Psoas muscle (tissue), 8 donors: ENCODE results near the gene ABHD15. TPM values are rescaled to one million over a fixed set of nuclear protein-coding genes. Genes with fewer than 3 reads are reported as not detected.

Source experiments
- ATAC-seq, 4 donors: fragments of 200-7000 bp; cut with Tn5 transposase; one replicate each; pipeline ENCODE4 v1.9.1; 2020; ENCODE audit warnings: moderate library complexity in 3 of 4, mild to moderate bottlenecking in 2 of 4
- DNase-seq, 2 donors: peaks; one replicate each; pipeline ENCODE4 v3.0.0-alpha.2; 2020
- H3K27ac ChIP-seq: fragments of 200-600 bp; one replicate; pipeline ENCODE4 v1.8.0; 2022
- H3K27me3 ChIP-seq, 3 donors: fragments of 200-600 bp in 1 of 3; one replicate each; pipeline versions ENCODE4 v1.6.1 to v1.8.0; 2013 to 2022; ENCODE audit warnings: low read length in 2 of 3, mild to moderate bottlenecking in 2 of 3, moderate library complexity in 1 of 3; ENCODE audit not compliant: insufficient read depth in 3 of 3
- H3K36me3 ChIP-seq, 2 donors: fragments of 200-600 bp in 1 of 2; one replicate each; pipeline versions ENCODE4 v1.6.1 to v1.8.0; 2013 to 2022; ENCODE audit warnings: low read depth in 1 of 2, mild to moderate bottlenecking in 1 of 2, moderate library complexity in 1 of 2; ENCODE audit not compliant: insufficient read depth in 1 of 2
- H3K4me1 ChIP-seq: fragments of 200-600 bp; one replicate; pipeline ENCODE4 v1.8.0; 2022
- H3K4me3 ChIP-seq: fragments of 200-600 bp; one replicate; pipeline ENCODE4 v1.8.0; 2022; ENCODE audit warnings: mild to moderate bottlenecking
- H3K9me3 ChIP-seq: fragments of 200-600 bp; one replicate; pipeline ENCODE4 v1.8.0; 2022
- WGBS, 3 donors: extraction: QIAGEN DNeasy Blood & Tissue Kit; methylation state at CpG; one replicate each; pipeline versions ENCODE4 v1.1.6 to v1.1.7; 2013; 5-methylcytosine and 5-hydroxymethylcytosine counted together
- intact Hi-C, 2 donors: fragments of 100-400 bp; cut with DNase I; formaldehyde crosslinking; loops; one replicate each; pipeline versions ENCODE4 v1.11.0 to v1.14.2; 2022
- long read RNA-seq, 2 donors: library from polyadenylated mRNA; unstranded; transcript quantifications; one replicate each; pipeline ENCODE4 v2.0.0, GENCODE V29; 2021
- polyA plus RNA-seq, 3 donors: library from polyadenylated mRNA; stranded (reverse); fragments of 200-250 nt; gene quantifications; one replicate each; pipeline ENCODE4 v1.2.3, GENCODE V29; 2013
- total RNA-seq, 4 donors: library from RNA; stranded (reverse); fragmentation: NEBNext Ultra II Directional in 2 of 4; extraction: Animal tissue kit (Norgen Biotek cat#: 25700) in 2 of 4; gene quantifications; one replicate each; pipeline versions ENCODE4 v1.2.1 to v1.2.4, GENCODE V29; 2021 to 2023
- TF ChIP-seq, protein P1 (sequence below): fragments of 200-600 bp; IDR thresholded peaks from one replicate; pipeline ENCODE4 v1.8.0; 2022; ENCODE audit warnings: antibody characterized with exemption
- donor health status: healthy with polysubstance abuse.
- donor health status: DM: no; HTN: no; CAD: no; lungs with moderate emphysema.
- donor health status: Bipolar disorder and iron deficiency.
- donor health status: healthy.
- donor health status: DM: yes; HTN: yes; CAD: no.
- donor health status: DM: no; HTN: no; CAD: no.
- donor health status: DM: no; HTN: no; CAD: no.
- donor health status: DM: yes; HTN: yes; CAD: no.

ABHD15 gene, protein sequence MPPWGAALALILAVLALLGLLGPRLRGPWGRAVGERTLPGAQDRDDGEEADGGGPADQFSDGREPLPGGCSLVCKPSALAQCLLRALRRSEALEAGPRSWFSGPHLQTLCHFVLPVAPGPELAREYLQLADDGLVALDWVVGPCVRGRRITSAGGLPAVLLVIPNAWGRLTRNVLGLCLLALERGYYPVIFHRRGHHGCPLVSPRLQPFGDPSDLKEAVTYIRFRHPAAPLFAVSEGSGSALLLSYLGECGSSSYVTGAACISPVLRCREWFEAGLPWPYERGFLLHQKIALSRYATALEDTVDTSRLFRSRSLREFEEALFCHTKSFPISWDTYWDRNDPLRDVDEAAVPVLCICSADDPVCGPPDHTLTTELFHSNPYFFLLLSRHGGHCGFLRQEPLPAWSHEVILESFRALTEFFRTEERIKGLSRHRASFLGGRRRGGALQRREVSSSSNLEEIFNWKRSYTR
- total RNA-seq = 1 to 10 TPM; 2.3 to 2.8 (median 2.5) TPM
- polyA plus RNA-seq = 1 to 10 TPM; 1.6 to 7.9 (median 3.1) TPM
- long read RNA-seq, donor 1, partial matches to known transcripts = 0 of 3 reads
- long read RNA-seq, donor 1, other reads (novel, unspliced or antisense) = 0 of 3 reads
- long read RNA-seq, donor 2, transcript ABHD15-201 (2 exons, 3,592 nt) = major isoform, 5 of 5 reads
- long read RNA-seq, donor 2, partial matches to known transcripts = 0 of 5 reads
- long read RNA-seq, donor 2, other reads (novel, unspliced or antisense) = 0 of 5 reads

DNA sequence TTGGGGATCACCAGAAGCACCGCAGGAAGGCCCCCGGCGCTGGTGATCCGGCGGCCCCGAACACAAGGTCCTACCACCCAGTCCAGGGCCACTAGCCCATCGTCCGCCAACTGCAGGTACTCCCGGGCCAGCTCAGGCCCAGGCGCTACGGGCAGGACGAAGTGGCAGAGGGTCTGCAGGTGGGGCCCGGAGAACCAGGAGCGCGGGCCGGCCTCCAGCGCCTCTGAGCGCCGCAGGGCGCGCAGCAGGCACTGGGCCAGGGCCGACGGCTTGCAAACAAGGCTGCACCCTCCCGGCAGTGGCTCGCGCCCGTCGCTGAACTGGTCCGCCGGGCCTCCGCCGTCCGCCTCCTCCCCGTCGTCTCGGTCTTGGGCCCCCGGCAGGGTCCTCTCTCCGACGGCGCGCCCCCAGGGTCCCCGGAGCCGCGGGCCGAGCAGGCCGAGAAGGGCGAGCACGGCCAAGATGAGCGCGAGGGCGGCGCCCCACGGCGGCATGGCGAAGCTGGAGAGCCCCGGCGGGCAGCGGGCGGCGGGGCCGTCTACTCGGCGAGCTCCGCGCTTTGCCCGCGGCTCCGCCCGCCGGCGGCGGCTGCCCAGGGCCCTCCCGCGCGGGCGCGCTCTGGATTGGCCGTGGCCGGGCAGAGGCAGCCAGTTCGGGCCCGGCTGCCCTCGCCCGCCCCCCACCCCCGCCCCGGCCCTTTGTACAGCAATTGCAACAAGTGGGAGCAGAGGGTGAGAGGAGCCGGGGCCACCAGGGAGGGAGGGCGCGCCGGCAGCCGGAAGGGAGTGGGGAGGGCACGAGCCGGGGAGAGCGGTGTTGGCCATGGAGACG lies at the start of gene ABHD15:
ABHD15 (minus strand) TSS at position 565 of the 831 bp plus-strand sequence; CDS start at position 494, 71 bp downstream.
- Histone ChIP-seq H3K27ac (peak within 1 kb of the TSS; percentile 84), H3K4me1 (peaks cover 10% of the 10 kb centered on the region), H3K36me3 (no peaks in the 10 kb centered on the region), H3K27me3 (no peaks in the 10 kb centered on the region), H3K9me3 (no peaks in the 10 kb centered on the region), H3K4me3 (peak within 1 kb of the TSS; percentile 81)
- ATAC-seq = peak; percentile 28 to 54 (median 50)
- WGBS, 3 donors = 2 to 4% (median 2%) methylated on average over 48 to 94 of the region's 94 CpGs
- intact Hi-C loops = no loop called here
- TF ChIP-seq, protein P1, sequence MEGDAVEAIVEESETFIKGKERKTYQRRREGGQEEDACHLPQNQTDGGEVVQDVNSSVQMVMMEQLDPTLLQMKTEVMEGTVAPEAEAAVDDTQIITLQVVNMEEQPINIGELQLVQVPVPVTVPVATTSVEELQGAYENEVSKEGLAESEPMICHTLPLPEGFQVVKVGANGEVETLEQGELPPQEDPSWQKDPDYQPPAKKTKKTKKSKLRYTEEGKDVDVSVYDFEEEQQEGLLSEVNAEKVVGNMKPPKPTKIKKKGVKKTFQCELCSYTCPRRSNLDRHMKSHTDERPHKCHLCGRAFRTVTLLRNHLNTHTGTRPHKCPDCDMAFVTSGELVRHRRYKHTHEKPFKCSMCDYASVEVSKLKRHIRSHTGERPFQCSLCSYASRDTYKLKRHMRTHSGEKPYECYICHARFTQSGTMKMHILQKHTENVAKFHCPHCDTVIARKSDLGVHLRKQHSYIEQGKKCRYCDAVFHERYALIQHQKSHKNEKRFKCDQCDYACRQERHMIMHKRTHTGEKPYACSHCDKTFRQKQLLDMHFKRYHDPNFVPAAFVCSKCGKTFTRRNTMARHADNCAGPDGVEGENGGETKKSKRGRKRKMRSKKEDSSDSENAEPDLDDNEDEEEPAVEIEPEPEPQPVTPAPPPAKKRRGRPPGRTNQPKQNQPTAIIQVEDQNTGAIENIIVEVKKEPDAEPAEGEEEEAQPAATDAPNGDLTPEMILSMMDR = no peak
- DNase-seq = peak; percentile 76 to 79

DNA sequence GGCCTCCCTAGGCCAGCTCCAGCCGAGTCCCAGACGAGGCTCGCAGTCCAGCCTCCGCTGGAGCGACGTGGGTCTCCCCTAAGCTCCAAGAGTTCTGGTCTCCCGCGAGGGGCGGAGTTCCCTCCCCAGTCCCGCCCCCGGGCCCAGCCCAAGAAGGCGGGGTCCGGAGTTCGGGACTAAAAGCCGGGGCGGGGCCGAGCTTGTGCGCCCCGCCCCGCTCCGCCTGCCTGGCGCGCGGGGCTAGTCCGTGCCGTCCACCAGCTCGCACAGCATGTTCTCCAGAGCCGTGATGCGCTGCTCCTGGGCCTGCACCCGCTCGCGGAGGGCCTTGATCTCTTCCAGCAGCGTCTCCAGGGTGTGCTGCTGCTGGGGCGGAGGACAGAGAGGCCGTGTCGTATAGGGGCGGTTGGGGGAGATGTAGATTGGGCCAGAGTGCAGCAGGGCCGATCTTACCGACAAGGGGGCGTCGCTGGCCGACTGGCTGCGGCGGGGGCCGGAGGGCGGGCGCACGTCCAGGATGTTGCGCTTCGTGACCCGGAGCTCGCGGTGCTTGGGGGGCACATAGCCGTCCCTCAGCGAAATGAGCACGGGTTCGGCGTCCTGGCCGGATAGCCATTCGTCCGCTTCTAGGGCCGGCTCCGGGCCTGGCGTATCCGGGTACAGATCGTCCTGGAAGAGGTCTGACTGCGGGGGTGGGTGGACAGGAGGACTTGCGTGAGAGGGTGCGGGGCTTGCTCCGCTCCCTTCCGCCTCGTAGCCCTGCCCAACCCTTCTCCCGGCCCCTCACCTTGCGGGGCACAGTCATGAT lies 48.9 kb upstream of the ABHD15 start:
- intact Hi-C loops = loop anchor here in 1 of 2 donors (2.0 kb wide), 1 partner anchor 35 kb away; no protein-coding TSS in a partner anchor

DNA sequence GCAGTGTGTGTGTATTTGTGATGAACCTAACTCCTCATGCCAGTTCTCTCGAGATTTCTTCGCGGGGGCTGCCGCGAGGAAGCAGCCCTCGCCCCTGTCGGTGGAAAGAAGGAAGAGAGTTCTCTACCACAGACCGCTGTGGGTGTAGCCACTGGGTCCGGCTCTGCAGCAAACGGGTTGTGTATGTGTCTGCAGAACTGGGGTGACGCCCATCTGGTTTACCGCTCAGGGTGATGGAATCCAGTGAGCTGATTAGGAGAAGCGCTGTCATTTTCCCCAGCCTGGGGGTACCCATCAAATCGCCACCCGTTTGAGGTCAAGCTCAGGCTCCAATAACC lies 48.2 kb upstream of the ABHD15 start:
- Histone ChIP-seq H3K9me3 (no peaks in the 10 kb centered on the region), H3K27ac (peak overlapping the region; percentile 69), H3K4me1 (peaks cover 62% of the 10 kb centered on the region), H3K27me3 (no peaks in the 10 kb centered on the region), H3K4me3 (peak overlapping the region; percentile 53), H3K36me3 (peaks cover 0 to 17% of the 10 kb centered on the region in 2 donors)
- WGBS, 3 donors = 63 to 65% (median 64%) methylated on average over 15 of the region's 15 CpGs
- DNase-seq (peak; percentile 43 to 67), ATAC-seq (no peak)
- TF ChIP-seq, protein P1 = no peak
- intact Hi-C loops = loop anchor here in 1 of 2 donors (2.0 kb wide), 1 partner anchor 34 kb away; no protein-coding TSS in a partner anchor

More for the DNA sequence above, 48.9 kb upstream of the ABHD15 start:
- H3K4me1 ChIP-seq = peaks cover 66% of the 10 kb centered on the region
- WGBS, 3 donors = 14 to 27% (median 15%) methylated on average over 72 to 74 of the region's 74 CpGs
- ATAC-seq = peak; percentile 19 to 43 (median 32)
- peak overlapping the region; percentile 69 for H3K27ac ChIP-seq
- peak; percentile 90 to 93 for DNase-seq
- H3K27me3 ChIP-seq = no peaks in the 10 kb centered on the region
- no peaks in the 10 kb centered on the region for H3K9me3 ChIP-seq
- peak overlapping the region; percentile 53 for H3K4me3 ChIP-seq
- H3K36me3 ChIP-seq = peaks cover 0 to 17% of the 10 kb centered on the region in 2 donors
- TF ChIP-seq, protein P1 = no peak
